Kidney (tissue), 14 donors: ENCODE measurements around the gene GNGT1. TPM values are rescaled to one million over a fixed set of nuclear protein-coding genes. Genes with fewer than 3 reads are reported as not detected.
A peak's percentile ranks its signal among the peaks of the same experiment; 100 is the strongest.

ENCODE experiments used
- DNase-seq, 5 donors: peaks; one replicate each; pipeline ENCODE4 v3.0.0-alpha.2; 2013 to 2020
- FAIRE-seq: peaks from 2 replicates; lab custom pipeline; 2012; peaks lifted over from hg19 to GRCh38; lab: Jason Lieb, UNC
- H3K27ac ChIP-seq, 2 donors: one replicate each; pipeline ENCODE4 v1.7.0; 2013; ENCODE audit warnings: low read depth in 2 of 2, low read length in 2 of 2, inconsistent platforms in 1 of 2
- H3K27me3 ChIP-seq: one replicate; pipeline ENCODE4 v1.7.1; 2013; ENCODE audit warnings: low read length, inconsistent platforms; ENCODE audit not compliant: control insufficient read depth, insufficient read depth
- H3K36me3 ChIP-seq, 3 donors: one replicate each; pipeline versions ENCODE4 v1.7.0 to v1.7.1; 2013; ENCODE audit warnings: low read length in 3 of 3, control low read depth in 1 of 3, inconsistent platforms in 1 of 3; ENCODE audit not compliant: insufficient read depth in 3 of 3, control insufficient read depth in 2 of 3
- H3K4me1 ChIP-seq, 3 donors: one replicate each; pipeline versions ENCODE4 v1.7.0 to v1.7.1; 2013; ENCODE audit warnings: low read length in 3 of 3, inconsistent platforms in 1 of 3, low read depth in 1 of 3; ENCODE audit not compliant: control insufficient read depth in 2 of 3, insufficient read depth in 2 of 3
- H3K4me3 ChIP-seq, 3 donors: one replicate each; pipeline versions ENCODE4 v1.7.0 to v1.8.1; 2013; ENCODE audit warnings: low read length in 3 of 3, control low read depth in 1 of 3, inconsistent platforms in 1 of 3
- H3K9ac ChIP-seq, 3 donors: one replicate each; pipeline versions ENCODE4 v1.7.0 to v1.7.1; 2013; ENCODE audit warnings: low read length in 3 of 3, control low read depth in 1 of 3, inconsistent platforms in 1 of 3
- H3K9me3 ChIP-seq, 3 donors: one replicate each; pipeline versions ENCODE4 v1.7.0 to v1.7.1; 2013; ENCODE audit warnings: low read length in 3 of 3, control low read depth in 1 of 3, inconsistent platforms in 1 of 3; ENCODE audit not compliant: control insufficient read depth in 2 of 3, insufficient read depth in 1 of 3
- CTCF ChIP-seq: IDR thresholded peaks from 3 replicates; pipeline ENCODE4 v1.5.1; 2012; ENCODE audit warnings: mild to moderate bottlenecking, moderate library complexity, borderline replicate concordance; ENCODE audit not compliant: insufficient read depth; ENCODE audit errors: extremely low read depth
- intact Hi-C: fragments of 100-400 bp; cut with DNase I; formaldehyde crosslinking; loops from one replicate; pipeline ENCODE4 v1.11.1; 2022
- polyA plus RNA-seq: library from polyadenylated mRNA; stranded (reverse); fragments of 350-450 nt; fragmentation: Illumina TruSeq; extraction: RNeasy Lipid Tissue Mini Kit (QIAGEN cat#74804); gene quantifications from one replicate; pipeline ENCODE4 v1.2.3, GENCODE V29; 2014; ENCODE audit warnings: low read depth, low replicate concordance; ENCODE audit not compliant: insufficient read depth
- total RNA-seq: library from RNA; stranded (reverse); fragmentation: NEBNext Ultra II Directional; extraction: Animal tissue kit (Norgen Biotek cat#: 25700); gene quantifications from one replicate; pipeline ENCODE4 v1.2.1, GENCODE V29; 2021
- donor health status: control.
- donor health status: control.
- donor health status: control.
- donor health status: control.
- donor health status: control.
- donor health status: DM: yes; HTN: yes; CAD: no.
- donor health status: Normal renal cell carcinoma (clear cell type).

GNGT1 gene
- total and polyA plus RNA-seq, 2 donors from 2014 or later: 0.35 TPM; not detected in 1

- H3K9me3 ChIP-seq: no peaks in the 10 kb centered on the region
- no peak for TF ChIP-seq CTCF
- intact Hi-C loops: loop anchor here (10.0 kb wide), 1 partner anchor 74 kb away; no protein-coding TSS in a partner anchor
- FAIRE-seq (peak; percentile 35), DNase-seq (peak in 2 of 5 donors; percentile 70 to 74)
- no peaks in the 10 kb centered on the region for H3K27me3 ChIP-seq
- H3K9ac ChIP-seq: peak overlapping the region in 2 of 3 donors; percentile 17 to 77
- peaks cover 0 to 10% (median 0%) of the 10 kb centered on the region in 3 donors for H3K4me1 ChIP-seq
- H3K27ac ChIP-seq: peak overlapping the region; percentile 65 to 89
- H3K36me3 ChIP-seq: no peaks in the 10 kb centered on the region
- H3K4me3 ChIP-seq: peak overlapping the region in 2 of 3 donors; percentile 83 to 87
These were observed 14.3 kb downstream of the GNGT1 start for GRCh38 chr7:93920496-93921182.

GRCh38 chr7:93921186-93921585, 14.8 kb downstream of the GNGT1 start:
- no peaks in the 10 kb centered on the region for H3K36me3 ChIP-seq
- H3K9me3 ChIP-seq: no peaks in the 10 kb centered on the region
- TF ChIP-seq CTCF: no peak
- no peaks in the 10 kb centered on the region for H3K27me3 ChIP-seq
- H3K9ac ChIP-seq: peak overlapping the region; percentile 13 to 88 (median 77)
- peak overlapping the region; percentile 60 to 89 for H3K27ac ChIP-seq
- FAIRE-seq (no peak), DNase-seq (no peak)
- H3K4me3 ChIP-seq: peak overlapping the region in 2 of 3 donors; percentile 83 to 87
- intact Hi-C loops: loop anchor here (10.0 kb wide), 1 partner anchor 74 kb away; no protein-coding TSS in a partner anchor
- H3K4me1 ChIP-seq: peaks cover 0 to 10% (median 0%) of the 10 kb centered on the region in 3 donors

- Histone ChIP-seq H3K9me3 (no peaks in the 10 kb centered on the region), H3K27ac (peak within 1 kb of the TSS; percentile 88 to 89), H3K4me3 (peak within 1 kb of the TSS; percentile 83 to 92 (median 87)), H3K36me3 (no peaks in the 10 kb centered on the region), H3K27me3 (no peaks in the 10 kb centered on the region), H3K9ac (peak within 1 kb of the TSS; percentile 77 to 95 (median 88)), H3K4me1 (peaks cover 0 to 10% (median 1%) of the 10 kb centered on the region in 3 donors)
- TF ChIP-seq CTCF: no peak
- DNase-seq: peak; percentile 78 to 92 (median 88)
- no peak for FAIRE-seq
- intact Hi-C loops: loop anchor here (10.0 kb wide), 1 partner anchor 73 kb away; no protein-coding TSS in a partner anchor
These were observed 15.5 kb downstream of the GNGT1 start, which contains the start of gene GNG11 for GRCh38 chr7:93921607-93922566. GNG11 (plus strand) TSS chr7:93921735; CDS start chr7:93922138, 403 bp downstream.
